H9 (cell line): ENCODE results near the gene VAV2. TPM values are rescaled to one million over a fixed set of nuclear protein-coding genes. Genes with fewer than 3 reads are reported as not detected.

Experiments used
- DNase-seq: peaks from one replicate; pipeline ENCODE4 v3.0.0-alpha.2; 2017
- H2AFZ ChIP-seq: one replicate; pipeline ENCODE4 v1.6.1; 2013; ENCODE audit warnings: mild to moderate bottlenecking, low read length, control low read depth, moderate library complexity
- H2AK5ac ChIP-seq: 2 replicates; pipeline ENCODE4 v1.6.1; 2013; ENCODE audit warnings: low read length, control low read depth, mixed read lengths; ENCODE audit not compliant: insufficient read length
- H2BK120ac ChIP-seq: one replicate; pipeline ENCODE4 v1.6.1; 2013; ENCODE audit warnings: low read depth, mild to moderate bottlenecking, low read length, control low read depth, inconsistent platforms; ENCODE audit not compliant: poor library complexity, severe bottlenecking
- H2BK12ac ChIP-seq: 2 replicates; pipeline ENCODE4 v1.6.1; 2013; ENCODE audit warnings: low read length, control low read depth, mixed read lengths, low read depth; ENCODE audit not compliant: insufficient read length
- H2BK15ac ChIP-seq: 2 replicates; pipeline ENCODE4 v1.6.1; 2013; ENCODE audit warnings: low read depth, low read length, control low read depth
- H2BK20ac ChIP-seq: one replicate; pipeline ENCODE4 v1.6.1; 2013; ENCODE audit warnings: low read depth, mild to moderate bottlenecking, low read length, control low read depth, inconsistent platforms; ENCODE audit not compliant: poor library complexity, severe bottlenecking
- H2BK5ac ChIP-seq: 2 replicates; pipeline ENCODE4 v1.6.1; 2013; ENCODE audit warnings: low read length, control low read depth, mixed read lengths; ENCODE audit not compliant: insufficient read length
- H3K14ac ChIP-seq: 2 replicates; pipeline ENCODE4 v1.6.1; 2013; ENCODE audit warnings: low read length, control low read depth; ENCODE audit not compliant: insufficient read depth
- H3K18ac ChIP-seq: 2 replicates; pipeline ENCODE4 v1.6.1; 2013; ENCODE audit warnings: low read depth, mild to moderate bottlenecking, mixed read lengths, low read length, control low read depth; ENCODE audit not compliant: insufficient read length
- H3K23ac ChIP-seq: 2 replicates; pipeline ENCODE4 v1.6.1; 2013; ENCODE audit warnings: low read length, control low read depth, mixed read lengths, low read depth; ENCODE audit not compliant: insufficient read length
- H3K23me2 ChIP-seq: 2 replicates; pipeline ENCODE4 v1.6.1; 2013; ENCODE audit warnings: low read depth, mild to moderate bottlenecking, mixed read lengths, low read length, control low read depth; ENCODE audit not compliant: insufficient read length, poor library complexity, severe bottlenecking
- H3K27ac ChIP-seq: 2 replicates; pipeline ENCODE4 v1.5.1; 2013; ENCODE audit warnings: low read length, control low read depth, mixed read lengths, low read depth; ENCODE audit not compliant: insufficient read length
- H3K27me3 ChIP-seq: 2 replicates; pipeline ENCODE4 v1.6.1; 2013; ENCODE audit warnings: low read length, control low read depth, inconsistent platforms; ENCODE audit not compliant: insufficient read depth
- H3K4ac ChIP-seq: 2 replicates; pipeline ENCODE4 v1.6.1; 2013; ENCODE audit warnings: low read depth, mild to moderate bottlenecking, control low read depth, inconsistent platforms, low read length, moderate library complexity
- H3K4me1 ChIP-seq: 2 replicates; pipeline ENCODE4 v1.6.1; 2013; ENCODE audit warnings: low read length, control low read depth, inconsistent platforms; ENCODE audit not compliant: insufficient read depth
- H3K4me2 ChIP-seq: 2 replicates; pipeline ENCODE4 v1.6.1; 2013; ENCODE audit warnings: low read length, control low read depth, mixed read lengths; ENCODE audit not compliant: insufficient read length, insufficient read depth
- H3K56ac ChIP-seq: 2 replicates; pipeline ENCODE4 v1.6.1; 2013; ENCODE audit warnings: low read depth, mild to moderate bottlenecking, mixed read lengths, low read length, control low read depth; ENCODE audit not compliant: insufficient read length
- H3K79me1 ChIP-seq: 2 replicates; pipeline ENCODE4 v1.6.1; 2013; ENCODE audit warnings: low read depth, mild to moderate bottlenecking, moderate library complexity, low read length, control low read depth, inconsistent platforms; ENCODE audit not compliant: insufficient read depth, poor library complexity, severe bottlenecking
- H3K79me2 ChIP-seq: 2 replicates; pipeline ENCODE4 v1.6.1; 2013; ENCODE audit warnings: low read length, control low read depth, inconsistent platforms; ENCODE audit not compliant: insufficient read depth
- H3K9ac ChIP-seq: 2 replicates; pipeline ENCODE4 v1.6.1; 2013; ENCODE audit warnings: low read length, control low read depth, mixed read lengths; ENCODE audit not compliant: insufficient read length; ENCODE audit errors: extremely low read depth
- H3K9me3 ChIP-seq: one replicate; pipeline ENCODE4 v1.6.1; 2013; ENCODE audit warnings: low read depth, low read length, inconsistent platforms; ENCODE audit not compliant: control insufficient read depth
- H3T11ph ChIP-seq: one replicate; pipeline ENCODE4 v1.6.1; 2013; ENCODE audit warnings: mild to moderate bottlenecking, low read length, control low read depth, inconsistent platforms
- H4K20me1 ChIP-seq: one replicate; pipeline ENCODE4 v1.6.1; 2013; ENCODE audit not compliant: control insufficient read depth, insufficient read length, insufficient read depth
- H4K5ac ChIP-seq: 2 replicates; pipeline ENCODE4 v1.6.1; 2013; ENCODE audit warnings: low read depth, mild to moderate bottlenecking, mixed read lengths, low read length, control low read depth; ENCODE audit not compliant: insufficient read length
- H4K8ac ChIP-seq: replicated peaks from 2 replicates; pipeline ENCODE4 v1.6.1; 2013; ENCODE audit warnings: low read length, control low read depth, mixed read lengths, low read depth; ENCODE audit not compliant: insufficient read length
- H4K91ac ChIP-seq: 2 replicates; pipeline ENCODE4 v1.6.1; 2013; ENCODE audit warnings: low read depth, mild to moderate bottlenecking, moderate library complexity, mixed read lengths, low read length, control low read depth; ENCODE audit not compliant: insufficient read length
- H3K27ac Mint-ChIP-seq, 3 experiments: 2 replicates in 2 of 3; 3 replicates in 1 of 3; pipeline ENCODE4 v1.8.0; 2020 to 2021; ENCODE audit warnings: mixed read lengths in 3 of 3, mild to moderate bottlenecking in 1 of 3, moderate library complexity in 1 of 3
- H3K27me3 Mint-ChIP-seq: 2 replicates; pipeline ENCODE4 v1.8.0; 2021; ENCODE audit warnings: low read depth, mild to moderate bottlenecking, moderate library complexity, mixed read lengths
- H3K36me3 Mint-ChIP-seq, 3 experiments: 2 replicates in 2 of 3; 3 replicates in 1 of 3; pipeline ENCODE4 v1.8.0; 2020 to 2021; ENCODE audit warnings: low read depth in 3 of 3, mixed read lengths in 3 of 3; ENCODE audit not compliant: insufficient read depth in 1 of 3
- H3K4me1 Mint-ChIP-seq, 2 experiments: 2 replicates each; pipeline ENCODE4 v1.8.0; 2020; ENCODE audit warnings: mixed read lengths in 2 of 2
- H3K4me3 Mint-ChIP-seq, 2 experiments: 2 replicates in 1 of 2; 3 replicates in 1 of 2; pipeline ENCODE4 v1.8.0; 2020 to 2021; ENCODE audit warnings: mild to moderate bottlenecking in 2 of 2, mixed read lengths in 2 of 2, moderate library complexity in 1 of 2
- H3K9me3 Mint-ChIP-seq, 2 experiments: 2 replicates in 1 of 2; 3 replicates in 1 of 2; pipeline ENCODE4 v1.8.0; 2020; ENCODE audit warnings: mild to moderate bottlenecking in 2 of 2, mixed read lengths in 2 of 2, moderate library complexity in 1 of 2
- CTCF ChIP-seq: fragments of 200-600 bp; sonication (generic); conservative IDR thresholded peaks from 3 replicates; pipeline ENCODE4 v1.8.0; 2021; ENCODE audit warnings: antibody characterized with exemption, mild to moderate bottlenecking
- WGBS: extraction: QIAGEN DNeasy Blood & Tissue Kit; methylation state at CpG from one replicate; pipeline ENCODE4 v1.1.7; 2013; ENCODE audit warnings: missing lambda C conversion rate, low lambda C conversion rate, mixed read lengths; ENCODE audit not compliant: insufficient read length; ENCODE audit errors: extremely low coverage; 5-methylcytosine and 5-hydroxymethylcytosine counted together
- total RNA-seq: library from RNA; stranded (reverse); gene quantifications from 2 replicates; pipeline ENCODE4 v1.2.1, GENCODE V29; 2021

VAV2 gene
- total RNA-seq, 1 experiment from 2014 or later, result 58.7 TPM

- H3K14ac ChIP-seq, result peak overlapping the region; percentile 30; the same call in 1 of the 2 replicates
- H2BK15ac ChIP-seq, result no peak overlapping the region
- no peak overlapping the region for H3T11ph ChIP-seq
- no peak overlapping the region for H2BK20ac ChIP-seq
- no peak for TF ChIP-seq CTCF
- no peak overlapping the region for H4K8ac ChIP-seq
- no peaks in the 10 kb centered on the region for H3K79me1 ChIP-seq
- no peaks in the 10 kb centered on the region; the same call in 1 of the 2 replicates for H3K79me2 ChIP-seq
- Mint-ChIP-seq H3K27me3 (no peaks in the 10 kb centered on the region; the same call in none of the 2 replicates), H3K4me1 (peaks cover 57 to 63% of the 10 kb centered on the region in 2 experiments), H3K36me3 (peaks cover 0 to 5% (median 2%) of the 10 kb centered on the region in 3 experiments; a peak in 2 of 7 replicates), H3K4me3 (no peak overlapping the region), H3K27ac (peak overlapping the region; percentile 18 to 93 (median 40); a peak in 4 of 7 replicates), H3K9me3 (no peaks in the 10 kb centered on the region)
- no peak overlapping the region for H3K9ac ChIP-seq
- H3K56ac ChIP-seq, result no peak overlapping the region
- H3K4ac ChIP-seq, result no peak overlapping the region
- H2AK5ac ChIP-seq, result no peak overlapping the region
- DNase-seq, result no peak
- no CpG with 5 or more reads among the region's 19 CpGs for WGBS
- no peak overlapping the region for H2BK12ac ChIP-seq
- no peak overlapping the region for H2AFZ ChIP-seq
- no peak overlapping the region for H4K5ac ChIP-seq
- no peak overlapping the region for H3K4me2 ChIP-seq
- no peak overlapping the region for H4K91ac ChIP-seq
- no peak overlapping the region for H2BK120ac ChIP-seq
- no peaks in the 10 kb centered on the region for H4K20me1 ChIP-seq
- H2BK5ac ChIP-seq, result no peak overlapping the region
- H3K27me3 ChIP-seq, result no peaks in the 10 kb centered on the region
- no peak overlapping the region for H3K23ac ChIP-seq
- no peaks in the 10 kb centered on the region for H3K9me3 ChIP-seq
- H3K4me1 ChIP-seq, result no peaks in the 10 kb centered on the region; the same call in 1 of the 2 replicates
- H3K27ac ChIP-seq, result no peak overlapping the region
- H3K23me2 ChIP-seq, result no peaks in the 10 kb centered on the region
- H3K18ac ChIP-seq, result no peak overlapping the region
These were observed 107.0 kb downstream of the VAV2 start for GRCh38 chr9:133884907-133885744.
